WTC11 (cell line): ENCODE data around the gene USP48. TPM values are rescaled to one million over a fixed set of nuclear protein-coding genes. Genes with fewer than 3 reads are reported as not detected.

Experiments used
- ATAC-seq: fragments of 200-7000 bp; cut with Tn5 transposase; 2 replicates; pipeline ENCODE4 v1.10.0; 2021; ENCODE audit warnings: mild to moderate bottlenecking, moderate library complexity
- CTCF ChIA-PET: fragments of 300-600 bp; sonication (Branson Sonifier 250); formaldehyde crosslinking; loops from one replicate; lab custom pipeline; 2021; ENCODE audit warnings: antibody characterized with exemption; lab: Charles Lee
- POLR2A ChIA-PET: fragments of 350-600 bp; sonication (Branson Sonifier 250); formaldehyde crosslinking; loops from one replicate; lab custom pipeline; 2021; ENCODE audit warnings: antibody characterized with exemption; lab: Charles Lee
- DNase-seq: peaks from one replicate; pipeline ENCODE4 v3.0.0; 2021; ENCODE audit warnings: low spot score
- H3K27ac Mint-ChIP-seq: 2 replicates; pipeline ENCODE4 v1.8.0; 2021; ENCODE audit warnings: mixed read lengths
- H3K27me3 Mint-ChIP-seq: 2 replicates; pipeline ENCODE4 v1.8.0; 2021; ENCODE audit warnings: low read depth, mild to moderate bottlenecking, moderate library complexity, mixed read lengths
- H3K36me3 Mint-ChIP-seq: 2 replicates; pipeline ENCODE4 v1.8.0; 2021; ENCODE audit warnings: mixed read lengths
- H3K4me1 Mint-ChIP-seq: 2 replicates; pipeline ENCODE4 v1.8.0; 2022; ENCODE audit warnings: mixed read lengths
- H3K4me3 Mint-ChIP-seq: 2 replicates; pipeline ENCODE4 v1.8.0; 2021; ENCODE audit warnings: mild to moderate bottlenecking, moderate library complexity, mixed read lengths
- H3K9me3 Mint-ChIP-seq: 2 replicates; pipeline ENCODE4 v1.8.0; 2021; ENCODE audit warnings: mixed read lengths
- AR ChIP-seq: fragments of 250-450 bp; sonication (Bioruptor Pico); IDR thresholded peaks from 2 replicates; pipeline ENCODE4 v1.9.0; 2021; ENCODE audit warnings: mild to moderate bottlenecking
- ATF2 ChIP-seq: sonication (generic); formaldehyde crosslinking; IDR thresholded peaks from 2 replicates; pipeline ENCODE4 v1.8.1; 2022; ENCODE audit warnings: low read depth, missing genetic modification reagents, borderline replicate concordance
- ATF3 ChIP-seq: sonication (generic); formaldehyde crosslinking; conservative IDR thresholded peaks from 2 replicates; pipeline ENCODE4 v1.8.1; 2022; ENCODE audit warnings: mild to moderate bottlenecking, missing genetic modification reagents
- CDX4 ChIP-seq: fragments of 250-450 bp; sonication (Bioruptor Pico); IDR thresholded peaks from 2 replicates; pipeline ENCODE4 v1.9.0; 2021; ENCODE audit warnings: moderate library complexity, mild to moderate bottlenecking, inconsistent platforms, borderline replicate concordance
- E2F1 ChIP-seq: sonication (generic); formaldehyde crosslinking; IDR thresholded peaks from 2 replicates; pipeline ENCODE4 v1.8.0; 2022; ENCODE audit warnings: mild to moderate bottlenecking, missing genetic modification reagents
- E2F4 ChIP-seq: sonication (generic); formaldehyde crosslinking; IDR thresholded peaks from 2 replicates; pipeline ENCODE4 v1.8.1; 2022; ENCODE audit warnings: low read depth, mild to moderate bottlenecking, moderate library complexity, missing genetic modification reagents, borderline replicate concordance
- ELF4 ChIP-seq: sonication (generic); formaldehyde crosslinking; IDR thresholded peaks from 2 replicates; pipeline ENCODE4 v1.8.1; 2022; ENCODE audit warnings: low read depth, mild to moderate bottlenecking, moderate library complexity, missing genetic modification reagents
- ESRRA ChIP-seq: sonication (generic); formaldehyde crosslinking; IDR thresholded peaks from 2 replicates; pipeline ENCODE4 v1.8.1; 2022; ENCODE audit warnings: mild to moderate bottlenecking, missing genetic modification reagents, borderline replicate concordance
- FOXJ3 ChIP-seq: sonication (generic); formaldehyde crosslinking; IDR thresholded peaks from 2 replicates; pipeline ENCODE4 v1.9.0; 2021; ENCODE audit warnings: missing genetic modification reagents, mild to moderate bottlenecking, borderline replicate concordance
- GABPB1 ChIP-seq: sonication (generic); formaldehyde crosslinking; IDR thresholded peaks from 2 replicates; pipeline ENCODE4 v1.8.1; 2023; ENCODE audit warnings: mild to moderate bottlenecking, missing genetic modification reagents
- JAZF1 ChIP-seq: fragments of 250-450 bp; sonication (Bioruptor Pico); IDR thresholded peaks from 2 replicates; pipeline ENCODE4 v1.9.0; 2021; ENCODE audit warnings: moderate library complexity, mild to moderate bottlenecking, inconsistent platforms
- JUN ChIP-seq: sonication (generic); formaldehyde crosslinking; IDR thresholded peaks from 2 replicates; pipeline ENCODE4 v1.8.0; 2023; ENCODE audit warnings: mild to moderate bottlenecking, missing genetic modification reagents
- MAX ChIP-seq: sonication (generic); formaldehyde crosslinking; IDR thresholded peaks from 2 replicates; pipeline ENCODE4 v1.8.0; 2022; ENCODE audit warnings: mild to moderate bottlenecking, missing genetic modification reagents
- MYBL2 ChIP-seq: sonication (generic); formaldehyde crosslinking; IDR thresholded peaks from 2 replicates; pipeline ENCODE4 v1.8.1; 2023; ENCODE audit warnings: mild to moderate bottlenecking, moderate library complexity, missing genetic modification reagents
- NFATC4 ChIP-seq: fragments of 250-450 bp; sonication (Bioruptor Pico); IDR thresholded peaks from 2 replicates; pipeline ENCODE4 v1.9.0; 2021; ENCODE audit warnings: mild to moderate bottlenecking
- NFE2L1 ChIP-seq: sonication (generic); formaldehyde crosslinking; IDR thresholded peaks from 2 replicates; pipeline ENCODE4 v1.8.1; 2023; ENCODE audit warnings: missing genetic modification reagents
- NR2C2 ChIP-seq: sonication (generic); formaldehyde crosslinking; IDR thresholded peaks from 2 replicates; pipeline ENCODE4 v1.8.0; 2022; ENCODE audit warnings: mild to moderate bottlenecking, missing genetic modification reagents
- RELA ChIP-seq: sonication (generic); formaldehyde crosslinking; IDR thresholded peaks from 2 replicates; pipeline ENCODE4 v1.8.1; 2022; ENCODE audit warnings: missing genetic modification reagents, mild to moderate bottlenecking, borderline replicate concordance
- TEAD1 ChIP-seq: sonication (generic); formaldehyde crosslinking; IDR thresholded peaks from 2 replicates; pipeline ENCODE4 v1.8.0; 2022; ENCODE audit warnings: mild to moderate bottlenecking, missing genetic modification reagents
- ZNF423 ChIP-seq: fragments of 250-450 bp; sonication (Bioruptor Pico); IDR thresholded peaks from 2 replicates; pipeline ENCODE4 v2.1.2; 2022; ENCODE audit warnings: mild to moderate bottlenecking, moderate library complexity
- ZNF671 ChIP-seq: fragments of 250-450 bp; sonication (Bioruptor Pico); IDR thresholded peaks from 2 replicates; pipeline ENCODE4 v1.8.0; 2021; ENCODE audit warnings: mild to moderate bottlenecking
- total RNA-seq: library from RNA; stranded (reverse); gene quantifications from 3 replicates; pipeline ENCODE4 v1.2.3, GENCODE V29; 2021

Gene USP48
- total RNA-seq, 1 experiment from 2014 or later, result 86.9 TPM

GRCh38 chr1:21670956-21671902 is 111.7 kb downstream of the USP48 start (continued):
- TF ChIP-seq RELA (CRISPR knock-in tag) (no peak), TEAD1 (CRISPR knock-in tag) (no peak), E2F4 (no peak), NFATC4 (CRISPR knock-in tag) (no peak)

- Mint-ChIP-seq H3K4me1 (peaks cover 23% of the 10 kb centered on the region), H3K9me3 (no peaks in the 10 kb centered on the region), H3K4me3 (peak overlapping the region; percentile 67), H3K36me3 (no peaks in the 10 kb centered on the region), H3K27ac (no peak overlapping the region), H3K27me3 (peaks cover 20% of the 10 kb centered on the region)
- POLR2A ChIA-PET, result interaction anchor here (0.7 to 1.6 kb wide), 2 partner anchors 11 to 355 kb away, joined by 3 to 4 read pairs; no protein-coding TSS in a partner anchor
- DNase-seq (no peak), ATAC-seq (no peak)
- TF ChIP-seq CDX4 (no peak), AR (CRISPR knock-in tag) (no peak), RELA (CRISPR knock-in tag) (no peak), ESRRA (CRISPR knock-in tag) (no peak), JAZF1 (no peak), ELF4 (no peak), GABPB1 (CRISPR knock-in tag) (0 out of 2 replicates have a peak, but pooled peaks have one; percentile 21)
- CTCF ChIA-PET, result interaction anchor here (0.5 to 1.3 kb wide), 3 partner anchors 52 to 372 kb away, joined by 3 read pairs; no protein-coding TSS in a partner anchor
Measured at GRCh38 chr1:21670059-21670881, 112.7 kb downstream of the USP48 start.

GRCh38 chr1:21669258-21670058 is 113.5 kb downstream of the USP48 start, which contains the start of gene RAP1GAP:
RAP1GAP (minus strand) TSS chr1:21669357; CDS start chr1:21620032, 49,325 bp downstream.
- POLR2A ChIA-PET, result interaction anchor here (0.6 to 1.6 kb wide), 3 partner anchors 10 to 356 kb away, joined by 3 to 5 read pairs (median 4); no protein-coding TSS in a partner anchor
- Mint-ChIP-seq H3K36me3 (no peaks in the 10 kb centered on the region), H3K9me3 (no peaks in the 10 kb centered on the region), H3K4me3 (peak within 1 kb of the TSS; percentile 67), H3K27ac (no peak within 1 kb of the TSS), H3K4me1 (peaks cover 24% of the 10 kb centered on the region), H3K27me3 (peaks cover 20% of the 10 kb centered on the region)
- DNase-seq, result peak; percentile 57
- CTCF ChIA-PET, result interaction anchor here (0.6 to 1.5 kb wide), 3 partner anchors 13 to 87 kb away, joined by 3 to 11 read pairs (median 3); no protein-coding TSS in a partner anchor
- peak; percentile 58 for ATAC-seq
- TF ChIP-seq MYBL2 (no peak), ATF3 (no peak), E2F1 (CRISPR knock-in tag) (no peak), MAX (CRISPR knock-in tag) (peak; percentile 54; the same call in 1 of the 2 replicates), ATF2 (CRISPR knock-in tag) (no peak), ZNF671 (CRISPR knock-in tag) (no peak), FOXJ3 (no peak), NR2C2 (CRISPR knock-in tag) (no peak), NFE2L1 (CRISPR knock-in tag) (no peak), ZNF423 (CRISPR knock-in tag) (no peak), JUN (CRISPR knock-in tag) (no peak)
